Natural killer cell treated with Interleukin-12 subunit alpha and Interleukin-12 subunit beta and Interleukin-15 and Interleukin-18, amount 100 ng/mL, for 72 hours (primary cell): ENCODE measurements around the gene AGAP1. TPM values are rescaled to one million over a fixed set of nuclear protein-coding genes. Genes with fewer than 3 reads are reported as not detected.

Source experiments
- ATAC-seq, 2 donors: fragments of 150-1000 bp; cut with Tn5 transposase in 1 of 2; sonication (Bioruptor Pico), chemical (Tn5 transposase) in 1 of 2; 2 replicates each; pipeline ENCODE4 v1.10.0; 2021
- DNase-seq: peaks from one replicate; pipeline ENCODE4 v3.0.0; 2022; ENCODE audit warnings: low spot score
- H3K27ac Mint-ChIP-seq, 2 donors: 1 replicate in 1 of 2; 2 replicates in 1 of 2; pipeline ENCODE4 v1.8.0; 2022; ENCODE audit warnings: mixed read lengths in 2 of 2, mild to moderate bottlenecking in 1 of 2, moderate library complexity in 1 of 2
- H3K27me3 Mint-ChIP-seq, 2 donors: 1 replicate in 1 of 2; 2 replicates in 1 of 2; pipeline ENCODE4 v1.8.0; 2022; ENCODE audit warnings: mixed read lengths in 2 of 2
- H3K36me3 Mint-ChIP-seq: one replicate; pipeline ENCODE4 v1.8.0; 2022; ENCODE audit warnings: mixed read lengths
- H3K4me1 Mint-ChIP-seq, 2 donors: 1 replicate in 1 of 2; 2 replicates in 1 of 2; pipeline ENCODE4 v1.8.0; 2022; ENCODE audit warnings: low read depth in 2 of 2, mixed read lengths in 2 of 2, mild to moderate bottlenecking in 1 of 2
- H3K4me3 Mint-ChIP-seq: one replicate; pipeline ENCODE4 v1.8.0; 2022; ENCODE audit warnings: mixed read lengths
- H3K9me3 Mint-ChIP-seq: 2 replicates; pipeline ENCODE4 v1.8.0; 2022; ENCODE audit warnings: mixed read lengths
- total RNA-seq, 2 donors: library from RNA; stranded (reverse); gene quantifications; one replicate each; pipeline ENCODE4 v1.2.3, GENCODE V29; 2022

Gene AGAP1
- total RNA-seq, 2 donors from 2014 or later = 5.2 to 7.4 TPM

- no peaks in the 10 kb centered on the region for H3K36me3 Mint-ChIP-seq
- no peak overlapping the region for H3K4me3 Mint-ChIP-seq
- peaks cover 47 to 52% of the 10 kb centered on the region in 2 donors for H3K27me3 Mint-ChIP-seq
- DNase-seq (no peak), ATAC-seq (no peak)
- peaks cover 5 to 14% of the 10 kb centered on the region in 2 donors for H3K4me1 Mint-ChIP-seq
- H3K9me3 Mint-ChIP-seq = no peaks in the 10 kb centered on the region
- H3K27ac Mint-ChIP-seq = no peak overlapping the region
Observed at GRCh38 chr2:235661167-235661937, 167.5 kb downstream of the AGAP1 start.

GRCh38 chr2:235661952-235662351 is 168.1 kb downstream of the AGAP1 start:
- peaks cover 49 to 53% of the 10 kb centered on the region in 2 donors for H3K27me3 Mint-ChIP-seq
- DNase-seq = no peak
- H3K27ac Mint-ChIP-seq = no peak overlapping the region

GRCh38 chr2:235663875-235664274 is 170.0 kb downstream of the AGAP1 start:
- DNase-seq = no peak
- H3K4me3 Mint-ChIP-seq = no peak overlapping the region
- no peaks in the 10 kb centered on the region for H3K9me3 Mint-ChIP-seq
- no peak for ATAC-seq
- no peak overlapping the region for H3K27ac Mint-ChIP-seq
- peaks cover 39 to 45% of the 10 kb centered on the region in 2 donors for H3K27me3 Mint-ChIP-seq
- H3K4me1 Mint-ChIP-seq = peaks cover 12 to 21% of the 10 kb centered on the region in 2 donors
- H3K36me3 Mint-ChIP-seq = no peaks in the 10 kb centered on the region

More at GRCh38 chr2:235661952-235662351, 168.1 kb downstream of the AGAP1 start:
- Mint-ChIP-seq H3K4me3 (no peak overlapping the region), H3K4me1 (peaks cover 11 to 20% of the 10 kb centered on the region in 2 donors), H3K36me3 (no peaks in the 10 kb centered on the region), H3K9me3 (no peaks in the 10 kb centered on the region)
- ATAC-seq = no peak

GRCh38 chr2:235665661-235666212 is 171.9 kb downstream of the AGAP1 start:
- ATAC-seq (no peak), DNase-seq (no peak)
- Mint-ChIP-seq H3K27ac (peak overlapping the region; percentile 27 to 41), H3K27me3 (peaks cover 26 to 28% of the 10 kb centered on the region in 2 donors), H3K36me3 (no peaks in the 10 kb centered on the region), H3K4me1 (peaks cover 12 to 15% of the 10 kb centered on the region in 2 donors), H3K9me3 (no peaks in the 10 kb centered on the region), H3K4me3 (peak overlapping the region; percentile 73)

GRCh38 chr2:235666213-235666781 is 172.5 kb downstream of the AGAP1 start:
- Mint-ChIP-seq H3K36me3 (no peaks in the 10 kb centered on the region), H3K27ac (peak overlapping the region; percentile 27 to 41), H3K9me3 (no peaks in the 10 kb centered on the region), H3K4me1 (peaks cover 12 to 15% of the 10 kb centered on the region in 2 donors), H3K4me3 (peak overlapping the region; percentile 73), H3K27me3 (peaks cover 21 to 22% of the 10 kb centered on the region in 2 donors)
- DNase-seq (no peak), ATAC-seq (no peak)

GRCh38 chr2:235668782-235669181 is 174.9 kb downstream of the AGAP1 start:
- peaks cover 23 to 28% of the 10 kb centered on the region in 2 donors for H3K4me1 Mint-ChIP-seq
- no peaks in the 10 kb centered on the region for H3K9me3 Mint-ChIP-seq
- peak overlapping the region; percentile 67 for H3K4me3 Mint-ChIP-seq
- H3K27me3 Mint-ChIP-seq = peaks cover 6 to 21% of the 10 kb centered on the region in 2 donors
- H3K27ac Mint-ChIP-seq = no peak overlapping the region
- ATAC-seq (no peak), DNase-seq (no peak)
- H3K36me3 Mint-ChIP-seq = no peaks in the 10 kb centered on the region

GRCh38 chr2:235669269-235669831 is 175.5 kb downstream of the AGAP1 start:
- DNase-seq (peak; percentile 76), ATAC-seq (peak; percentile 84 to 90)
- Mint-ChIP-seq H3K27me3 (peaks cover 5 to 18% of the 10 kb centered on the region in 2 donors), H3K4me3 (peak overlapping the region; percentile 67), H3K9me3 (no peaks in the 10 kb centered on the region), H3K36me3 (no peaks in the 10 kb centered on the region), H3K27ac (no peak overlapping the region), H3K4me1 (peaks cover 27 to 28% of the 10 kb centered on the region in 2 donors)

GRCh38 chr2:235669983-235670962 is 176.4 kb downstream of the AGAP1 start:
- H3K4me3 Mint-ChIP-seq = no peak overlapping the region
- no peaks in the 10 kb centered on the region for H3K36me3 Mint-ChIP-seq
- H3K27ac Mint-ChIP-seq = no peak overlapping the region
- H3K27me3 Mint-ChIP-seq = peaks cover 2 to 18% of the 10 kb centered on the region in 2 donors
- peak; percentile 15 to 17 for ATAC-seq
- peaks cover 28% of the 10 kb centered on the region in 2 donors for H3K4me1 Mint-ChIP-seq
- H3K9me3 Mint-ChIP-seq = no peaks in the 10 kb centered on the region
- no peak for DNase-seq

- DNase-seq (no peak), ATAC-seq (peak; percentile 3 to 4)
- H3K36me3 Mint-ChIP-seq = no peaks in the 10 kb centered on the region
- H3K4me1 Mint-ChIP-seq = peaks cover 29 to 30% of the 10 kb centered on the region in 2 donors
- peak overlapping the region; percentile 50 for H3K4me3 Mint-ChIP-seq
- H3K27ac Mint-ChIP-seq = no peak overlapping the region
- no peaks in the 10 kb centered on the region for H3K9me3 Mint-ChIP-seq
- peaks cover 2 to 17% of the 10 kb centered on the region in 2 donors for H3K27me3 Mint-ChIP-seq
Observed at GRCh38 chr2:235670974-235671787, 177.3 kb downstream of the AGAP1 start.

GRCh38 chr2:235672720-235673119 is 178.9 kb downstream of the AGAP1 start:
- peaks cover 2 to 6% of the 10 kb centered on the region in 2 donors for H3K27me3 Mint-ChIP-seq
- H3K27ac Mint-ChIP-seq = no peak overlapping the region
- no peaks in the 10 kb centered on the region for H3K36me3 Mint-ChIP-seq
- no peaks in the 10 kb centered on the region for H3K9me3 Mint-ChIP-seq
- ATAC-seq = no peak
- no peak for DNase-seq
- peak overlapping the region; percentile 5 for H3K4me3 Mint-ChIP-seq
- peaks cover 24 to 25% of the 10 kb centered on the region in 2 donors for H3K4me1 Mint-ChIP-seq

- Mint-ChIP-seq H3K27ac (no peak overlapping the region), H3K4me1 (peaks cover 25 to 26% of the 10 kb centered on the region in 2 donors), H3K27me3 (peaks cover 2 to 6% of the 10 kb centered on the region in 2 donors), H3K4me3 (no peak overlapping the region), H3K36me3 (no peaks in the 10 kb centered on the region), H3K9me3 (no peaks in the 10 kb centered on the region)
- no peak for ATAC-seq
- DNase-seq = no peak
Observed at GRCh38 chr2:235674146-235674545, 180.3 kb downstream of the AGAP1 start.

- Mint-ChIP-seq H3K4me3 (no peak overlapping the region), H3K4me1 (peaks cover 25 to 26% of the 10 kb centered on the region in 2 donors), H3K27me3 (peaks cover 2 to 6% of the 10 kb centered on the region in 2 donors), H3K9me3 (no peaks in the 10 kb centered on the region), H3K27ac (no peak overlapping the region), H3K36me3 (no peaks in the 10 kb centered on the region)
- DNase-seq (no peak), ATAC-seq (no peak)
Observed at GRCh38 chr2:235674812-235675211, 181.0 kb downstream of the AGAP1 start.
